H1 (cell line): ENCODE measurements around the gene PLCB4. TPM values are rescaled to one million over a fixed set of nuclear protein-coding genes. Genes with fewer than 3 reads are reported as not detected.

ENCODE experiments used
- CTCF ChIA-PET: fragments of 300-600 bp; sonication (Branson Sonifier 250); formaldehyde crosslinking; loops from one replicate; lab custom pipeline; 2021; ENCODE audit not compliant: partially characterized antibody; lab: Charles Lee
- POLR2A ChIA-PET: fragments of 300-600 bp; sonication (Branson Sonifier 250); formaldehyde crosslinking; loops from one replicate; lab custom pipeline; 2021; ENCODE audit warnings: inconsistent platforms; ENCODE audit not compliant: partially characterized antibody; lab: Charles Lee
- DNase-seq, 2 experiments: peaks; one replicate each; pipeline versions ENCODE4 v3.0.0 to v3.0.0-alpha.2; 2010 to 2022; ENCODE audit warnings: low spot score in 2 of 2, low read depth in 1 of 2, mixed read lengths in 1 of 2
- FAIRE-seq: peaks from 2 replicates; lab custom pipeline; 2011; peaks lifted over from hg19 to GRCh38; lab: Jason Lieb, UNC
- H2AFZ ChIP-seq: 2 replicates; pipeline ENCODE4 v1.8.1; 2012; ENCODE audit warnings: low read length, inconsistent platforms
- H2AK5ac ChIP-seq: 2 replicates; pipeline ENCODE4 v1.6.1; 2013; ENCODE audit warnings: low read depth, low read length
- H2BK120ac ChIP-seq: replicated peaks from 2 replicates; pipeline ENCODE3; 2013; ENCODE audit warnings: low read depth, low read length, inconsistent platforms
- H2BK12ac ChIP-seq: 2 replicates; pipeline ENCODE4 v1.6.1; 2013; ENCODE audit warnings: low read depth, low read length
- H2BK15ac ChIP-seq: 2 replicates; pipeline ENCODE4 v1.6.1; 2013; ENCODE audit warnings: low read length
- H2BK20ac ChIP-seq: 2 replicates; pipeline ENCODE4 v1.6.1; 2013; ENCODE audit warnings: low read length
- H2BK5ac ChIP-seq: 2 replicates; pipeline ENCODE4 v1.6.1; 2013; ENCODE audit warnings: low read depth, low read length
- H3K14ac ChIP-seq: 2 replicates; pipeline ENCODE4 v1.6.1; 2013; ENCODE audit warnings: inconsistent platforms; ENCODE audit not compliant: insufficient read length
- H3K18ac ChIP-seq: 2 replicates; pipeline ENCODE4 v1.6.1; 2013; ENCODE audit warnings: low read length; ENCODE audit errors: extremely low read depth
- H3K23ac ChIP-seq: 2 replicates; pipeline ENCODE4 v1.6.1; 2013; ENCODE audit warnings: inconsistent platforms; ENCODE audit not compliant: insufficient read length
- H3K23me2 ChIP-seq: 2 replicates; pipeline ENCODE4 v1.6.1; 2013; ENCODE audit warnings: low read depth, low read length
- H3K27ac ChIP-seq: 2 replicates; pipeline ENCODE4 v1.6.1; 2011; ENCODE audit warnings: low read depth, low read length, inconsistent platforms
- H3K27me3 ChIP-seq, 4 experiments: replicated peaks in 1 of 4; 1 replicate in 1 of 4; 2 replicates in 3 of 4; pipeline versions ENCODE4 v1.6.1 to v1.8.1; 2011 to 2013; ENCODE audit warnings: low read length in 3 of 4, mild to moderate bottlenecking in 3 of 4, inconsistent platforms in 2 of 4, mixed read lengths in 2 of 4, moderate library complexity in 1 of 4; ENCODE audit not compliant: control insufficient read depth in 3 of 4, insufficient read depth in 3 of 4; ENCODE audit errors: extremely low read depth in 1 of 4
- H3K36me3 ChIP-seq, 4 experiments: 2 replicates each; pipeline versions ENCODE4 v1.6.1 to v1.8.1; 2011 to 2013; ENCODE audit warnings: mild to moderate bottlenecking in 4 of 4, low read length in 3 of 4, moderate library complexity in 2 of 4, control low read depth in 1 of 4, inconsistent platforms in 1 of 4; ENCODE audit not compliant: insufficient read depth in 4 of 4, control insufficient read depth in 2 of 4
- H3K4ac ChIP-seq: replicated peaks from 2 replicates; pipeline ENCODE3; 2013; ENCODE audit warnings: low read length, low read depth, mixed read lengths, inconsistent platforms; ENCODE audit not compliant: insufficient read length
- H3K4me1 ChIP-seq, 4 experiments: replicated peaks in 1 of 4; 1 replicate in 1 of 4; 2 replicates in 3 of 4; pipeline versions ENCODE4 v1.6.1 to v1.8.1; 2011 to 2013; ENCODE audit warnings: low read length in 3 of 4, inconsistent platforms in 2 of 4, mixed read lengths in 1 of 4; ENCODE audit not compliant: insufficient read depth in 4 of 4, control insufficient read depth in 3 of 4
- H3K4me2 ChIP-seq, 2 experiments: 2 replicates each; pipeline versions ENCODE4 v1.6.1 to v1.8.1; 2011 to 2013; ENCODE audit warnings: low read depth in 2 of 2, low read length in 2 of 2, control low read depth in 1 of 2, inconsistent platforms in 1 of 2, mild to moderate bottlenecking in 1 of 2; ENCODE audit not compliant: insufficient read depth in 1 of 2
- H3K4me3 ChIP-seq, 4 experiments: fragments of 200-600, 300-600 bp in 1 of 4; sonication (generic), shearing (Covaris generic), sonication (Bioruptor Twin) in 1 of 4; 2 replicates each; pipeline versions ENCODE4 v1.5.1 to v1.8.1; 2011 to 2016; ENCODE audit warnings: low read length in 4 of 4, low read depth in 3 of 4, control low read depth in 2 of 4, inconsistent platforms in 2 of 4, mild to moderate bottlenecking in 2 of 4, mixed read lengths in 1 of 4, moderate library complexity in 1 of 4; ENCODE audit not compliant: insufficient read depth in 2 of 4; ENCODE audit errors: extremely low read depth in 1 of 4
- H3K56ac ChIP-seq: replicated peaks from 2 replicates; pipeline ENCODE3; 2013; ENCODE audit warnings: low read depth, mild to moderate bottlenecking, mixed read lengths, low read length, inconsistent platforms; ENCODE audit not compliant: insufficient read length
- H3K79me1 ChIP-seq: 2 replicates; pipeline ENCODE4 v1.6.1; 2013; ENCODE audit warnings: low read depth, low read length, control low read depth
- H3K79me2 ChIP-seq, 2 experiments: 2 replicates each; pipeline versions ENCODE4 v1.6.1 to v1.8.1; 2012 to 2013; ENCODE audit warnings: low read length in 2 of 2, mild to moderate bottlenecking in 2 of 2, inconsistent platforms in 1 of 2; ENCODE audit not compliant: insufficient read depth in 2 of 2, control insufficient read depth in 1 of 2
- H3K9ac ChIP-seq, 4 experiments: replicated peaks in 1 of 4; 1 replicate in 1 of 4; 2 replicates in 3 of 4; pipeline versions ENCODE4 v1.6.1 to v1.8.1; 2011 to 2013; ENCODE audit warnings: low read depth in 3 of 4, low read length in 3 of 4, control low read depth in 2 of 4, mild to moderate bottlenecking in 2 of 4, moderate library complexity in 2 of 4, inconsistent platforms in 1 of 4; ENCODE audit errors: extremely low read depth in 1 of 4
- H3K9me3 ChIP-seq, 2 experiments: 2 replicates each; pipeline versions ENCODE4 v1.6.1 to v1.8.1; 2012 to 2013; ENCODE audit warnings: mild to moderate bottlenecking in 2 of 2, moderate library complexity in 2 of 2, control low read depth in 1 of 2, inconsistent platforms in 1 of 2, low read depth in 1 of 2, low read length in 1 of 2, mixed read lengths in 1 of 2; ENCODE audit not compliant: insufficient read depth in 2 of 2
- H4K20me1 ChIP-seq, 2 experiments: replicated peaks in 1 of 2; 2 replicates each; pipeline versions ENCODE3 to v1.8.1; 2011 to 2013; ENCODE audit warnings: inconsistent platforms in 2 of 2, low read length in 2 of 2, mild to moderate bottlenecking in 1 of 2; ENCODE audit not compliant: insufficient read depth in 2 of 2, control insufficient read depth in 1 of 2
- H4K5ac ChIP-seq: 2 replicates; pipeline ENCODE4 v1.6.1; 2013; ENCODE audit warnings: low read length, low read depth, mixed read lengths, inconsistent platforms; ENCODE audit not compliant: insufficient read length
- H4K8ac ChIP-seq: 2 replicates; pipeline ENCODE4 v1.8.0; 2013; ENCODE audit warnings: mild to moderate bottlenecking, moderate library complexity, low read length, inconsistent platforms; ENCODE audit not compliant: insufficient read depth; ENCODE audit errors: extremely low read depth
- H4K91ac ChIP-seq: replicated peaks from 2 replicates; pipeline ENCODE3; 2013; ENCODE audit warnings: low read length, mixed read lengths, inconsistent platforms; ENCODE audit not compliant: insufficient read length
- CHD1 ChIP-seq: IDR thresholded peaks from 2 replicates; pipeline ENCODE4 v1.6.1; 2012; ENCODE audit warnings: low read depth, low read length, improper control_type of control experiment
- KDM1A ChIP-seq: fragments of 200-600, 300-600 bp; sonication (generic); IDR thresholded peaks from 2 replicates; pipeline ENCODE4 v1.7.1; 2016; ENCODE audit warnings: mild to moderate bottlenecking, low read length, borderline replicate concordance
- KDM4A ChIP-seq: IDR thresholded peaks from one replicate; pipeline ENCODE4 v1.7.1; 2012; ENCODE audit warnings: low read depth, mild to moderate bottlenecking, moderate library complexity, low read length, inconsistent platforms; ENCODE audit not compliant: severe bottlenecking
- KDM5A ChIP-seq: fragments of 200-600 bp; IDR thresholded peaks from 2 replicates; pipeline ENCODE4 v1.7.1; 2012; ENCODE audit warnings: mild to moderate bottlenecking, low read length, inconsistent platforms, mixed read lengths
- YY1 ChIP-seq: IDR thresholded peaks from 2 replicates; pipeline ENCODE4 v1.6.1; 2011; ENCODE audit warnings: low read depth, mild to moderate bottlenecking, low read length
- WGBS, 2 experiments: shearing (Covaris generic) in 1 of 2; methylation state at CpG; one replicate each; pipeline versions ENCODE4 v1.1.6 to v1.1.7; 2013 to 2015; ENCODE audit warnings: low lambda C conversion rate in 2 of 2, mixed read lengths in 2 of 2, inconsistent platforms in 1 of 2, low coverage in 1 of 2, missing lambda C conversion rate in 1 of 2; ENCODE audit not compliant: insufficient replicate concordance in 2 of 2, insufficient coverage in 1 of 2, insufficient read length in 1 of 2; ENCODE audit errors: extremely low coverage in 1 of 2, missing lambda C conversion rate in 1 of 2; 5-methylcytosine and 5-hydroxymethylcytosine counted together
- polyA plus RNA-seq, 7 experiments: library from polyadenylated mRNA; depleted of rRNA in 3 of 7; stranded (reverse) in 5 of 7; unstranded in 2 of 7; fragments of >200 nt in 5 of 7; fragments of 200-250 nt in 2 of 7; gene quantifications; 1 replicate in 5 of 7; 2 replicates in 1 of 7; 4 replicates in 1 of 7; pipeline versions ENCODE4 v1.2.1 to v1.2.3, GENCODE V29; 2011 to 2013; ENCODE audit warnings: missing spikeins in 2 of 7, mixed read lengths in 2 of 7
- total RNA-seq: library from RNA; stranded (reverse); fragmentation: NEBNext Ultra II Directional; extraction: Animal tissue kit (Norgen Biotek cat#: 25700); gene quantifications from 2 replicates; pipeline ENCODE4 v1.2.1, GENCODE V29; 2021

The PLCB4 gene
- total and polyA plus RNA-seq, 2 of the 8 experiments (the other 6 are each of a cell fraction or from before 2014, with no cell fraction given) = 3.2 to 14.1 TPM

GRCh38 chr20:9100691-9101090 lies 31.8 kb downstream of the PLCB4 start:
- H3K27me3 ChIP-seq = no peaks in the 10 kb centered on the region
- ChIA-PET POLR2A (no interaction called here), CTCF (no interaction called here)
- no peaks in the 10 kb centered on the region for H3K79me2 ChIP-seq
- no peak overlapping the region for H4K8ac ChIP-seq
- no peak overlapping the region for H3K23ac ChIP-seq
- H2BK15ac ChIP-seq = no peak overlapping the region
- H3K79me1 ChIP-seq = no peaks in the 10 kb centered on the region
- H3K9me3 ChIP-seq = no peaks in the 10 kb centered on the region
- no peak overlapping the region for H3K9ac ChIP-seq
- H3K4ac ChIP-seq = no peak overlapping the region
- H2BK120ac ChIP-seq = no peak overlapping the region
- DNase-seq = no peak
- H3K4me1 ChIP-seq = no peaks in the 10 kb centered on the region
- H3K4me2 ChIP-seq = no peak overlapping the region
- no peak for FAIRE-seq
- no peak overlapping the region for H2AK5ac ChIP-seq
- peaks cover 0 to 3% of the 10 kb centered on the region in 2 experiments for H4K20me1 ChIP-seq
- H3K56ac ChIP-seq = no peak overlapping the region
- no peak overlapping the region for H2BK12ac ChIP-seq
- no peaks in the 10 kb centered on the region for H3K36me3 ChIP-seq
- no peak overlapping the region; the same call in 1 of the 2 replicates for H2BK5ac ChIP-seq
- H3K4me3 ChIP-seq = no peak overlapping the region
- H3K18ac ChIP-seq = no peak overlapping the region
- no peak overlapping the region for H2BK20ac ChIP-seq
- no peak overlapping the region for H3K14ac ChIP-seq
- no peak overlapping the region for H3K27ac ChIP-seq
- no peak overlapping the region for H4K5ac ChIP-seq
- no peak overlapping the region for H4K91ac ChIP-seq
- no peaks in the 10 kb centered on the region for H3K23me2 ChIP-seq
- WGBS, 2 experiments = 91% methylated on average over 9 of the region's 9 CpGs; no CpG with 5 or more reads in 1 of the 2 experiments
- TF ChIP-seq CHD1 = no peak
- no peak for TF ChIP-seq KDM5A
- no peak for TF ChIP-seq KDM4A
- TF ChIP-seq KDM1A = no peak
- TF ChIP-seq YY1 = no peak
- TF ChIP-seq, all 59 proteins: peak for 0
- H2AFZ ChIP-seq = no peak overlapping the region
